K562 (cell line): ENCODE results near the gene GAS2L1.

Experiments used
- C11orf30 ChIP-seq: fragments of 450-650 bp; IDR thresholded peaks from 2 replicates; pipeline ENCODE4 v1.6.1; 2016; ENCODE audit warnings: low read depth, mild to moderate bottlenecking
- MBD1 ChIP-seq: fragments of 250-450 bp; sonication (Bioruptor Pico); IDR thresholded peaks from 2 replicates; pipeline ENCODE4 v1.8.0; 2022; ENCODE audit warnings: inconsistent platforms
- PKNOX1 ChIP-seq: fragments of 450-650 bp; IDR thresholded peaks from 2 replicates; pipeline ENCODE4 v1.6.1; 2016
- RBBP5 ChIP-seq: fragments of 200-600 bp; sonication (generic); IDR thresholded peaks from 2 replicates; pipeline ENCODE4 v1.6.1; 2012; ENCODE audit warnings: borderline replicate concordance, mild to moderate bottlenecking, low read length, control low read depth, inconsistent platforms; ENCODE audit not compliant: insufficient read depth, poor library complexity, severe bottlenecking
- RCOR1 ChIP-seq, 2 experiments: IDR thresholded peaks; 2 replicates each; pipeline ENCODE4 v1.6.1; 2012; ENCODE audit warnings: low read depth in 2 of 2, low read length in 2 of 2, borderline replicate concordance in 1 of 2, improper control_type of control experiment in 1 of 2
- USF2 ChIP-seq: sonication (generic); formaldehyde crosslinking; IDR thresholded peaks from 2 replicates; pipeline ENCODE4 v1.5.0; 2020; ENCODE audit warnings: missing genetic modification reagents

DNA sequence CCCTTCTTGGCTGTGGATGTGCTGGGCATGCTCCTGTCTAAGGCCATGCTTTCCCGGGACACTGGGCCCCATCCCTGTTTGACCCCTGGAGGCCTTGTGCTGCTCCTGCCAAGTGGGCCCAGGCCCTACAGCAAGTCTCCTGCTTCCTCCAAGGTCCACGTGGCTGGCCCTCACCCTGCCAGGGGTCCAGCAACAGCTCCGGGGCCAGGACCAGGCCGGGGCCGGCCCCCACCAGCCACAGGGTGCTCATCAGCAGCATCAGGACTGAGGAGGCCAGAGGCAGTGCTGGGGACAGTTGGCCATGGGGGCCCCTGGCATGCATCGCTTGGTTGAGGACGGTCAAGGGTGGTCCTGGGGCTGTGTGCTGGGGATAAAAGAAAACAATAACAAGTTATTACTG is 41.1 kb upstream of the GAS2L1 start:
- TF ChIP-seq MBD1 (no peak), RCOR1 (IDR thresholded peaks at IDR 0.05; ENCODE audit: borderline replicate concordance in 1 of 2, low read depth in 2 of 2, low read length in 2 of 2) (no peak), C11orf30 (no peak), USF2 (CRISPR knock-in tag) (no peak), RBBP5 (no peak), PKNOX1 (no peak)
